AML-193 (cell line): ENCODE results near the gene AKTIP.
A peak's percentile ranks its signal among the peaks of the same experiment; 100 is the strongest.
"Not testable (repeated sequence)": the region's sequence is repeated elsewhere in the genome, so short reads cannot be mapped to it uniquely, and the experiment has no call there.

Experiments
- DNase-seq, 2 experiments: peaks; one replicate each; lab custom pipeline; 2025; lab: John Stamatoyannopoulos, UW

The AKTIP gene

DNA sequence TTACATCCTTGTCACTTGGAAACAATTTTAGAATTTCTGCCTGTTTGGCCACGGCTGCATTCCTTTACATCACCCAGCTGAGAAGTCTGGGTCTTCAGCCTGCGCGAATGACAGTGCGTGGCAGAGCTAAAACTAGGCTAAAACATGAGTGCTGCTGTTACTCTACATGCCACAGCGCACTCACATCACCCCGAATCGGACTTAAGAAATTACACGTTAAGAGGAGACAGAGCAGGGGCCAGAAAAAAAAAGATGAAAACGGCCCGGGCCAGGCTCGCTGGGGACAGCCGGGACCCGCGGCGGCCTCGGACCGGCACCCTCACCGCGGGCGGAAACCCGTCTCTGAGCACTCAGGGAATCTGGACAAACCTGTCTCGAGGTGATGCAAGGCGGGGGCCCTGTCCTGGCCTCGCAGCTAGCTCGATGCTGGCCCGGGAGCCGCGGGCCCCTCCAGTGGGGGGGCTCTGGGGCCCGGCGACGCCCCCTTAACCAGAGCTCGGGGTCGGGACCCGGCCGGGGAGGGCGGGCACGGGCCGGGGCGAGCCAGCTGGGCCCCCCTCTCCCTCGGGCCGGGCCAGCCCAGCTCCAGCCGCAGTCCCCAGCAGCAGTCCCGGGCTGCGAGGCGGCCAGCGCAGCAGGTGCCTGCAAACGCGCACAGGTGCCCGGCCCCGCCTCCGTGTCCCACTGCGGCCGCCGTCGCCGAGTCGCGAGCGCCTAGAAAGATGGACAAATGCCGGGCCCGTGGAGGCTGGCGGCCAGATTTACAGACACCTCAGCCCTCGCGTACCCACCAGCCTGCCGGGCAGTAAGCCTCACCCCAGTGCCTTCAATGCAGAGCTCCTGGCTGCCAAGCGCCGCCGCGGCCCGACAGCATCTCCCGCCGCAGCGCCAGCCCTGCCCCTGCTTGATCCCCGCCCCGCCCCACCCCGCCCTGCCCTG lies at the start of gene AKTIP:
AKTIP (minus strand) TSS at position 879 of the 939 bp plus-strand sequence. CDS start 2,950 bp downstream, outside the sequence.
- DNase-seq: peak in 1 of 2 experiments; percentile 50

DNA sequence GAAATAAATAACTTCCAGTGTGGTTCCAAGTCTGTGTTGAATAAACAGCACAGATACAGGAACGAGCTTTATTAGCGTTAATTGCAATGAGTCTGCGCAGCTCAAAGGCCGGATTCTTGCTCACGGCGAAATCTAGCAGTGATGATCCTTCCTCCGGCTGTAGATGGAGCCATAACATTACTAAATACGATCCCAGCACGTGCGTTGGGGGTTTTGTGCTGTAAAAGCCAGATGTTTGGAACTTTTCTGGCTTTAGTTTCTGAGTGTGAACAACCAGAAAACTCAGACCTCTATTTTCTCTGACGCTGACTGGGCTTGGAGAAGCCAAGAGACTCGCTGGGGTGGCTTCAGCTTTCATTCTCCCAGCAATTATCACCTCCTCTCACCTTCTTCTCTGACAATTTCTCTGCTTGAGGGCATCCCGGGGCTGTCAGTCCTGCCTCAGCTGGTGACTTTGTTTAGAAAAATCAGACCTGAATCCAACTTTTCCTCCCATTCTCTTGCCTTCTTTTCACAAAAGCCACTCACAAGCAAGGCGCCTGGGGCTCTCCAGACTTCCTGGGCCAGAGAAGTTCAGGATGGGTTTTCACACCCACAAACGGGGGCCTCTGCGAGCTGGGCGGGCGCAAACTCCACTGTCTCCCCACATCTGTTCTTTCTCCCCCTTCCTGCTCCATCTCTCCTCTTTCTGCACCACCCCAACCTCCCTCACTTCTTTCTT lies 47.1 kb upstream of the AKTIP start:
- peak; percentile 56 to 71 for DNase-seq

DNA sequence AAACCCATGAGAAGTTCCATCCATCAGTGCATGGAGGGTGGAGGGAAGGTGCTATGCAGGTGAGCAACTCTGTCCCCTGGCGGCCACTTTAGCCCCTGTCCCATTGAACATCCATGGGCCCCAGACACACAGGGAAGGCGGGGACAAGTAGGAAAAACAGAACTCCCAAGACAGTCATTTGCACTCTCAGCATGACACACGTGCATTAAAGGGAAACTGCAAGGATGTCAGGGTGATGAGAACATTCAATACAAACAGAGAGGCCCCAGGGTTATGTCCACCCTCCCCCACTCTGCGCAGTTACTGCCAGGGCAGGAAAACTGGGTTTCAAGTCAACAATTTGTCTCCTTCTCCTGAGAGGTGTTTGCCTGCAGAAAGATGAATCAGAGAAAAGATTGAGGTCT lies 44.0 kb upstream of the AKTIP start:
- DNase-seq: no peak

DNA sequence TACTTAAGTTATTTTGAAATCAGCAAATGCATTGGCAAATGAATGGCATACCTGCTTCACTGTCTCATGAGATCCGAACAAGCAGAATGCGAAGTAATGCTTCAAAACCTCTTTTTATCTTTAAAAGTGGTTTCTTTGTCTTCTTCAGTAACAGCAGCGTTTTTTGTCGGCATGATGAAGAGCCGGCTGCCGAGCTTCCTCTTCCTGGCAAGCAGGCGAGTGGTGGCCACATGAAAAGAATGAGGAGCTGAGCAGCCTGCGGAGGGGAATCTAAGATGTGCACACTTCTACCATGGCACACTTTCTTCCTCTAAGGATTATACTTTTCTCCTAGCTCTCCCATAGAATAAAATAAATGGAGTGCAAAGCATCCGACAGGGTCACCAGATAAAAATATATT lies 42.4 kb upstream of the AKTIP start:
- DNase-seq: no peak

DNA sequence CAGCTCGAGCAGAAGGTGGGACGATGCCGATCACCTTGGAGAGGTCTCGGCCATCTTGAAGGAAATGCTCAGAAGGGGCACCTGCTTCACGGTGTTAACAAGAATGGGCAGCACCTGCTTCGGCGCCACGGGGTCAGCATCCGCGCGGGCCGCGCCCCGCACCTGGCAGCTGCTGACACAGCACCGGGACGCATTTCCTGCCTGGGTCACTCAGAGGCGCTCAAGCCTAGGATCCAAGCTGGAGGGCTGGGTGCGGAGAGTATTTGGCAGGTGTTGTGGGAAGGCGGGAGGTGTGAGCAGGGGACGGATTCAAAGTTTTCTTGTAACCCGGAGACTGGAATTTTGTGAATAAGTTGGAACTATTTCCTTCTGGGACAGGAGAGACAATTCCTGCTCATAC lies 39.3 kb upstream of the AKTIP start:
- no peak for DNase-seq

DNA sequence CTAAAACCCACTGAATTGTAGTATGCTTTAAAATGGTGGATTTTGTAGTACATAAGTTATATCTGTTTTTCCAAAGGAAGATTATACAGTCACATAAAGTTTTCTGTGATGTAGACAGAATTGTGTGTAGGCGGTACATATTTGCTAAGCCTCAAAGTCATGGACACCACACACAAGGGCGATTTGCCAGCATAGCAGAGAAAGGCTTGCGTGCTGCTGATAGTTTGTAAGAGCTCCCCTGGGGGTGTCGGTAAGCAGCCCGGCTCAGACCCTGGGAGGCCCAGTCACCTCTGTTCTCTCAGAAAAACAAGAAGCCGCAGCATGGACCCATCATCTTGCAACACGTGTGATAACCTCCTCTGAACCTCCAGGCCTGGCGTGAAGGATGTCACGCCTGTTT lies 38.3 kb upstream of the AKTIP start:
- DNase-seq: no peak

DNA sequence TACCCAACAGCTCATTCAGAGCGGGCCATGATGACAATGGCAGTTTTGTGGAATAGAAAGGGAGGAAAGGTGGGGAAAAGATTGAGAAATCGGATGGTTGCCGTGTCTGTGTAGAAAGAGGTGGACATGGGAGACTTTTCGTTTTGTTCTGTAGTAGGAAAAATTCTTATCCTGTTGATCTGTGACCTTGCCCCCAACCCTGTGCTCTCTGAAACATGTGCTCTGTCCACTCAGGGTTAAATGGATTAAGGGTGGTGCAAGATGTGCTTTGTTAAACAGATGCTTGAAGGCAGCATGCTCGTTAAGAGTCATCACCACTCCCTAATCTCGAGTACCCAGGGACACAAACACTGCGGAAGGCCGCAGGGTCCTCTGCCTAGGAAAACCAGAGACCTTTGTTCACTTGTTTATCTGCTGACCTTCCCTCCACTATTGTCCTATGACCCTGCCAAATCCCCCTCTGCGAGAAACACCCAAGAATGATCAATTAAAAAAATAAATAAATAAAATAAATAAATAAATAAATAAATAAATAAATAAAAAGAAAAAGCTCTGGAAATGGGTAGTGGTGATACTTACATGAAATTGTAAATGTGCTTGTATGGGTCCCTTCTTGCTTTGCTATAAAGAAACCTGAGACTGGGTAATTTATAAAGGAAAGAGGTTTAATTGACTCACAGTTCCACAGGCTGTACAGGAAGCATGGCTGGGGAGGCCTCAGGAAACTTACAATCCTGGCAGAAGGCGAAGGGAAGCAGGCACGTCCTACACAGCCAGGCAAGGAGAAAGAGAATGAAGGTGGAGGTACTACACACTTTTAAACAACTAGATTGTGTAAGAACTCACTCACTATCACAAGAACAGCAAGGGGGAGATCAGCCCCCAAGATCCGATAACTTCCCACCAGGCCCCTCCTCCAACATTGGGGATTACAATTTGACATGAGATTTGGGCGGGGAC lies 37.0 kb upstream of the AKTIP start:
- not testable (repeated sequence) for DNase-seq

DNA sequence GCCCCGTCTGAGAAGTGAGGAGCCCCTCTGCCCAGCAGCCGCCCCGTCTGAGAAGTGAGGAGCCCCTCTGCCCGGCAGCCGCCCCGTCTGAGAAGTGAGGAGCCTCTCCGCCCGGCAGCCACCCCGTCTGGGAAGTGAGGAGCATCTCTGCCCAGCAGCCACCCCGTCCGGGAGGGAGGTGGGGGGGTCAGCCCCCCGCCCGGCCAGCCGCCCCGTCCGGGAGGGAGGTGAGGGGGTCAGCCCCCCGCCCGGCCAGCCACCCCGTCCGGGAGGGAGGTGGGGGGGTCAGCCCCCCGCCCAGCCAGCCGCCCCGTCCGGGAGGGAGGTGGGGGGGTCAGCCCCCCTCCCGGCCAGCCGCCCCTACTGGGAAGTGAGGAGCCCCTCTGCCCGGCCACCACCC lies 36.3 kb upstream of the AKTIP start:
- not testable (repeated sequence) for DNase-seq

DNA sequence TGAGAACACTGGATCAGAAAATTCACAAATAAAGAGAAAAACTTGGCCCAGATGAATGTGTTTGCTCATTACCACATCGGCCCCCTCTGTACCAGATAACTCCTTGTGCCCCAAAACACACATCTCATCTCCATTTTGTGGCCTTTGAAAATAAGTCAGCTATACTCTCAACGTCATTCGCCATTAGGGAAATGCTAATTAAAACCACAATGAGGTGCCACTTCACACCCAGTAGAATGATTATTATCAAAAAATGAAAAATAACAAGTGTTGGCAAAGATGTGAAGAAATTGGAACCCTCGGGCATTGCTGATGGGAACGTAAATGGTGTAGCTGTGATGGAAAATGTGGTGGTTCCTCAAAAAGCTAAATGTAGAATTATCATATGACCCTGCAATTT lies 34.6 kb upstream of the AKTIP start:
- no peak for DNase-seq

DNA sequence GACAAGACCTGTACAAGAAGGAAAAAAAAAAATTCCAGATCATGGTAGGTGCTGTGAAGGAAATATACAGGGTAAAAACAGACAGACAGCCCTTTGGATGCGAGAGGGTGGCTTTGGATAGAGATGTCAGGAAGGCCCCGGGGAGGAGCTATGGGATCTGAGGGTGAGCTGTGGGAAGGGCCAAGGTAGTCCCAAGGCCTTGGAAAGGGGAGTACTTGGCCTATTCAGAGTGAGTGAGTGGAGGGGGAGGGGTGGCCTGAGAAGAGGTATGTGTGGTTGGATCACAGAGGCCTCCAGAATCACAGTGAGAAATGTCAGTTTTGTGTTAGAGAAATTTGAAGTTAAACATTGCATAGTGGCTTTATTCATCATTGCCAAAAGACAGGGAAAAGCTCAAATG lies 31.2 kb upstream of the AKTIP start:
- DNase-seq: no peak

DNA sequence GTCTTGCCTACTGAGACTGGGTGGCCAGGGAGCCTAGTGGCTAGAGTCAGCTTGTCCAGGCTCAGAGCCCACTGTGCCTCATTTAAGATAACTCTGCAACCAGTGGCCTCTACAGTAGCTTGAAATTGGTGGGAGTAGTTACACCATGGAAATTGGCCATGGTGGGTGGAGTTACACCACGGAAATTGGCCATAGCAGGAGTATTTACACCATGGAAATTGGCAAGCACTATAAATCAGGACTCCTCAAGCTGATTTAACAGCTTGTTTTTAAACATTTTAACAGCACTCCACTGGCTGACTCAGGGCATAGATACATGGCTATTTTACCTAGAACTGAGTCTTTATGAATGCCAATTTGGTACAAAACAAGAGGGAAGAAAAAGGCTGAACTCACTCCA lies 27.7 kb upstream of the AKTIP start:
- DNase-seq: no peak

DNA sequence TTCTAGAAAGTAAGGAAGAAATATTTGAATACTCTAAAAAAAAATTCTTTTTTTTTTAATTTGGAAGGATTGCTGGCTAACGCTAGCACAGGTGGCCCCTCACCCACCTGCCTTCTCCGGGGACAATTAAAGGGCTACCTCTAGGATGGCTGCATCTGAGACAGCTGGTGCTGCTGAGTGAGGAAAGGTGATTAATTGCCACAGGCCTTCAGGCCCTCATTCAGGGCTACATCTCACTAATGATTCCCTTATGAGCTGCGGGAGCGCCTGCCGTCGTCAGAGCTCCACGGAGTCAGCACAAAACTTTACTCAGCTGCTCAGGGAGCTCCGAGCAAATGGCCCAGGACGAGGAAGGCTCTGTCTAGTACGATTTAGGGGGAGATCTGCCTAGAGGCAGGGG lies 27.0 kb upstream of the AKTIP start:
- DNase-seq: no peak

DNA sequence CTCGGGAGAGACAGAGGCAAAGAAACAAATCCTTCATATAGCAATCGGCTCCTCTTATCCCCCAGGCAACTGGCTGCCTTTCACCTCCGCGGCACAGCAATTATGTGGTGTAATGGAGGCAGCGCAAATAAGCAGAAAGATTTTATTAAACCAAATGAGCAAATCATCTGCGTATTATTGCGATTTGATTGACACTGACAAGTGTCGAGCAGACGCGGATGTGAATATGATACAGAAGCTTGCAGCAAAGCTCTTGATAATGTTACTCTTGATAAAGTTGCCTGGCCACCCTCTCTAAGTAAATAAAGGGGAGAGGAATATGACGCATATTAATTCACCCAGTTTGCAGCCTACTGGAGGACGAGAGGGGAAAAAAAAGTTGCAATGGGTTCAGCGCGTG lies 26.5 kb upstream of the AKTIP start:
- DNase-seq: no peak

DNA sequence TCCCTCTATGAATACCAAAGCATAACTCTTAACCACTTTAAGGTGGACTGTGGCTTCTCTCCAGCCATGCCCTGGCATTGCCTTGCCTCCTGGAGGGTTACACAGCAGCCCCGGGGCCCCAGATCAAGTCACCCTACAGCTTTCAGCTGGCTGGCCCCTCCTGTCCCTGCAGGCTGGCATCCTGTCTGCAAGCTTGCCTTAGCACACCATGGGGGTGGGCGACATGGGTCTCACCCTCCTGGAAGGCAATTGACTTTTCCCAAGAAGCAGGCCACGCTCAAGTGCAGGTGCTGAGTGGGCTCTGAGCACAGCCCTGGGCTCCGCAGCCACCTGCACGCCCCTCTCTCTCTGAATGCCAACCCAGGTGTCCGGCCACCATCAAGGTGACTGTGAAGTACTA lies 25.8 kb upstream of the AKTIP start:
- DNase-seq: no peak

DNA sequence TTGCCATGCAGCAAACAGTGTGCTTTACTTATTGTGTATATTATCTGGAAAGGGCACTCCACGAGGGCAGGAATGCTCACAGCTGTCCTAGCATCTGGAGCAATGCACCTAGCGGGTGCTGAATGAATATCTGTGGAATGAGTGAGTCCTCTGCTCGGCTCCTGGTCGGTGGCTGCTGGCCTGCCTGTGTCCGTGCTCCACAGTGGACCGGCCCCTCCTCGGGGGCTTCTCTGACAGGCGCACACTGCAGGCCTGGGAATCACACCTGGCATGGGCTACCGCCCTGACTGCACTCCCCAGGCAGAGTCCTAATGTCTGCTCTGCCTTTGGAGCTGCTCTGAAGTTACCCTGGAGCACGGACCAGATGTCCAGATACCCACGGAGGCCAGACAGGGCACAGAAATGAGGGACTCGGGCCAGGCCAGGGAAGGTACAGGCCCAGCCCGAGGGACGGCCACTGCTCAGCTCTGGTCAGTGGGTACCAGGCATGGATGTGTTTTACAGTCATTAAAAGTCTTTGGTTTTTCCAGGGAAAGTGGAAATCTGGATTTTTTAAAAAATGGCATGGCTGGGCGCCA lies 21.1 kb upstream of the AKTIP start:
- no peak for DNase-seq

DNA sequence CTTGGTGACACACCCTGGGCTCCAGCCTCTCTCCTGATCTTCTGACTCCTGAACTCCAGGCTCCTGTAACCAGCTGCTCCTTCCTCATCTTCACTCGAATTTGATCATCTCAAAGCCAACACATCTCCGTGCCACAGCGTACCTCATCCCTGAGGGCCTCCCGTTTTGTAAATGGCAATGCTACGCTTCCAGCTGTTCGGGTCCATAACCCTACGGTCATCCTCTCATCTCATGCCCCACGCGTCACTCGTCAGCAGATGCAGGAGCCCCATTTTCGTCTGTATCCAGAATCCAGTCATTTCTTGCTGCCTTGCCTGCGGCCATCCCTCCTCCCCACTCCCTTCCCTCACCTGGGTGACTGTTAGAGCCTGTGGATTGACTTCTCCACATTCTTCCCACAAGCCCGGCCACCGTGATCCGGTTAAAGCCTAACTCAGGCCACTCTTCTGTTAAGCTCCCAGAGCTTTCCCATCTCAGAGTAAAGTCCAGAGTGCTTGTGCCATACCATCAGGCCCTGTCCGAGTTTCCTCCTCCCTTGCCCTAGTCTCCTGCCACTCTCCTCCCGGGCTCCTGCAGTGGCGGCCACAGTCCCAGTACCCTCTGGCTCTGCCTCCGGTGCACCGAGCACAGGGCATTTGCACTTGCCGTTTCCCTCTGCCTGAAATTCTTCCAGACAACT lies 20.3 kb upstream of the AKTIP start:
- no peak for DNase-seq

DNA sequence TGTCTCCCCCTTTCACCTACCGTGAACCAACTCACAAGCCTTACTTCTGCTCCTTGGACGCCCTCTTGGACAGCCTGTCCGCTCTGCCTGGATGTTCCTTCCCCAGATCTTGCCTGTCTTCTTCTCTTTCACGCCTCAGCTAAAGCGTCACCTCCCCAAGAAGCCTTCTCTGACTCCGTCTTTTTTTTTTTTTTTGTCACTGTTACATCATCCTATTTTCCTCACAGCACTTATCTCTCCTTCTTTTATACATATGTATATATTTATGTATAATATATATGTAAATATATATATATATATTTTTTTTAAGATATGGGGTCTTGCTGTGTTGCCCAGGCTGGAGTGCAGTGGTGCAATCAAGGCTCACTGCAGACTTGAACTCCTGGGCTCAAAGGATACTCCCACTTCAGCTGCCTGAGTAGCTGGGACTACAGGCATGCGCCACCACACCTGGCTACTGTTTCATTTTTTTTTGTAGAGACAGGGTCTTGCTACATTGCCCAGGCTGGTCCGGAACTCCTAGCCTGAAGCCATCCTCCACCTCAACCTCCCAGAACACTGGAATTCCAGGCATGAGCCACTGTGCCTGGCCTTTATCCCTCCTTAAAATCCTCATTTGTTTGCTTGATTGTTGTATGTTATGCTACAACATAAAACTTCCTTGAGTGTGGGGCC lies 16.5 kb upstream of the AKTIP start:
- no peak for DNase-seq

DNA sequence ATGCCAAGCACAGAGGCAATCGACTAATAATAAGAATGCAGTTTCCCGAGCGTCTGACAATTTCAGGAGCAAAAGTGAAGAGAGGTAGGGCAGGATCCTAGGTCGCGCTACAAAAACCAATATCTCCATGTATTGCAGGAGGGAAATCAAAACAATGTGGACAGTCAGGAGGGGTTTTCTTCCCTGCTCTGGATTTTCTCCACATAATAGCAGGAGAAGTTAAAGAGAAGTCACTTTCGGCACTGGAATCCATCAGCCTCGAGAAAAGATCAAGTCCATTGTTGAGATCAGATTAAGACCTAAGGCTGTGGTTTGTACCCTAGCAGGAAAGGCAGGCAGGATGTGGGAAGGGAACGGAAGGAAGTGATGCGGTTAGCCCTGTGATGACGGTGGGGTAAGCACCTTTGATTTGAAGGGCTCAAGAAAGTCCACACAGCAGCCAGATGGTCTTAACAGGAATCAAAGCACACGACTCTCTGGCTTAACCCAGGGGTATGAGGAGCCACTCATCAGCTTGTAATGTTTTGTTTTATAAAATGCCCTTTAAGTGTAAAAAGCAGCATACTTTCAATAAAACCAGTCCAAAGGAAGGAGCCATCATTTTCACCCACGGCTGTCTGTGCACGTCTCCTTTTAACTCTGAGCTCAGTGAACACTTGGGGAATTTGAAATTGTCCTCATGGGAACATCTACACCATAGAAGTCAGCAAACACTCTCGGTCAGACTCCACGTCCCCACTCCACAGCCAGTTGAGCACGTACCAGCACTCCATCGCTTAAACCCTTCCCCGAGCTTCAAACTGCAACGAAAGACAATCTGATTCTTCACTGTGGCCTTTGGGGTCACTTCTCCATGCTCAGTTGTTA lies 15.8 kb upstream of the AKTIP start:
- DNase-seq: peak; percentile 41 to 54

DNA sequence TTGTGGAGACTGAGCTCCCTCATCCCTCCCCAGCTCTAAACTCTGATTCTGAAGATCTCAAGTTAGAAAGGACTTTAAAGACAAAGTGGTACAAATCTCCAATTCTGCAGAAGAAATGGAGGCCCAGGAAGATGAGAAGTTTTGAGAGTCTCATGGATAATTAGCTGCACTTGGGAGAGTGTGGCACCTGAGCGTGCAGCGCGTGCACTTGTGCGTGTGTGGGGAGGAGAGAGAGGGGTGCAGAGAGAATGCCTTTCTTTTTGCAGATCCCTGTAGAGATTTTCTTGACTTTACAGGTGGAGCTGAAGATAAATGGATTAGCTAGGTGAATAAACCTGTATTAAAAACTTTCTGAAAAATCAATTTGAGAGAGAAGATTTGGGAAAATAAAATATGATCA lies 14.8 kb upstream of the AKTIP start:
- no peak for DNase-seq

DNA sequence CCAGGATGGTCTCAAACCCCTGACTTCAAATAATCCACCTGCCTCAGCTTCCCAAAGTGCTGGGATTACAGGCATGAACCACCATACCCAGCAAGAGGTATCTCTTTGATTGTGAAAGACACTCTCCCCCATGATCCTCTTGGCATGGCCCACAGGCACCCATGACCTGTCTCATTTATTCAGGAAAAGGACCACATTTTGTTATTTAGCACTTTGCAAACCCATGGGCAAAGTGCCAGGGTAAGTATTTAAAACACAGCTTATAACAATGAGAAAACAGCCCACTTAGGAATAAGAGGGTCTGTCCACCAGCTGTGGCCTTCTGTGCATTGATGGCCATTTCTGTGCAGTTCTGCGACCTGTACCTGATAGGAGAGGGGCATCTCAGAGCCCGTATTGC lies 12.8 kb upstream of the AKTIP start:
- DNase-seq: no peak
